ENCODE measurements around the gene KIRREL3.
"Not testable (repeated sequence)": the region's sequence is repeated elsewhere in the genome, so short reads cannot be mapped to it uniquely, and the experiment has no call there.

The KIRREL3 gene

DNA sequence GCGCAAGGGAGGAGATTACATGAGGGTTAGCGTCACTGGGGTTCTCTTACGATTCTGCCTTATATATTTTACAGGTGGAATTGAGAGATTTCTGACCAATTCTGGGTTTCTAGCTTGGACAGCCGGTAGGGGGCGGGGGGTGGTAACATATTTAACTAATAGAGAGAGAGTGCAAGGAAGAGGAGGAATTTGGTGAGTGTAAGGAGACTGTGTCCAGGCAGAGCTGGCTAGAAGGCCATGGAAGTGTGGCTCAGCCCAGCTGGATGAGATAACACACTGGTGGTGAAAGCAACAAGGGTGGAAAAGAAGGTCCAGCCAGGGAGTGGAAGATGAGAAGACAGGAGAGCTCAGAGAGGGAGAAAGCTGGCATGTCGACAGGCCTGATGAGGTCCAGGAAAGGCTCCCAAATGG, 588.6 kb downstream of the KIRREL3 start:
- no peak for DNase-seq

GRCh38 chr11:126410649-126411048, 589.9 kb downstream of the KIRREL3 start:
- DNase-seq = peak; percentile 86

- DNase-seq = no peak
Observed at GRCh38 chr11:126409620-126409985, 591.0 kb downstream of the KIRREL3 start.

DNA sequence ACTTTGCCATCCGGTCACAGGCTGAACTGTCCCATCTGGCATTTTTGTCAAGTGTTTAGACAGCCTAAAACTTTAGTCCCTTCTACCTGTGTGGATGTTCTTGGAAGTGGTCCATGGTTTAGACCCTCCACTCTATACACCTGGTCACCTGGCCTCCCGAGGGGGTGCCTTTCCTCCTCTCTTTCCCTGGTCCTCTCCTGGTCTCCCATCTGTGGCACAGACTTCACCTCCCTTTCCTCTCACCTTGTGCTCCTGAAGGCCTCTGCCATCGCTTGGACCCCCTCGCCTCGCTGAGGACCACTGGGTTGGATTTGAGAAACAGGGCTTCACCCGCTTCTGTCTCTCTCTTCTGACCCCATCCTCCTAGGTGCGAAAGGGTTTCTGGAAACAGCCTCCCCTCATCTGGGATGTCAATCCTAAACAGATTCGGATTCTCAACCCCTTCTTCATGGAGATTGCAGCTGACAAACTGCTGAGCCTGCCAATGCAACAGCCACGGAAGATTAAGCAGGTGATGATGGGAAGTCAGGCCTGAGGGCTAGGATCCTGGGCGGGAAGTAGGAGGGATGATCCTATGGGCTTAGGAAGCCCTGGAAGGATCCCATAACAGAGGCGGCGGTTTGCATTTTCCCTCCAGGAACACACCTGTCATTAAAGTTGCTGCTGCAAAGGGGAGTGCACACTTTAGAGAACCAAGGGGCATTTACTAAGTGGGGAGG, 591.5 kb downstream of the KIRREL3 start:
- no peak for DNase-seq

DNA sequence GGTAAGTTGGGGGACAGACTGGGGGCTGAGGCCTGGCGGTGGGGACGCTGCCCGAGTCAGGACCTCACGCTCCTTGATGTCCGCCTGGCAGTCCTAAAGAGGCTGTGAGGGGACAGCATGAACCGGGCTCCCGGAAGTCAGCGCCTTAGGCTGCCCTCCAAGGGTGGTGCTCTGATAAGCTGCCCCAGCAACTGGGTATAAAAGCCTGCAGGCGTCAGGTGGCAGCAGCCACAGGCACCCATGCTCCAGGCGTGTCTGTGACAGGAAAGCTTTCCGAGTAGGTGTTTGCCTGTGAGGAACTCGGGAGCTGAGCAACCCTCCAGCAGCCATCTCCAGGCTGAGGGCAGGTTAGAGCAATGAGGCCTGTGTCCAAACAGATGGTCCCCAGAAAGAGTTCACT, 592.1 kb downstream of the KIRREL3 start:
- DNase-seq = no peak

GRCh38 chr11:126407682-126408288, 592.8 kb downstream of the KIRREL3 start:
- no peak for DNase-seq

DNA sequence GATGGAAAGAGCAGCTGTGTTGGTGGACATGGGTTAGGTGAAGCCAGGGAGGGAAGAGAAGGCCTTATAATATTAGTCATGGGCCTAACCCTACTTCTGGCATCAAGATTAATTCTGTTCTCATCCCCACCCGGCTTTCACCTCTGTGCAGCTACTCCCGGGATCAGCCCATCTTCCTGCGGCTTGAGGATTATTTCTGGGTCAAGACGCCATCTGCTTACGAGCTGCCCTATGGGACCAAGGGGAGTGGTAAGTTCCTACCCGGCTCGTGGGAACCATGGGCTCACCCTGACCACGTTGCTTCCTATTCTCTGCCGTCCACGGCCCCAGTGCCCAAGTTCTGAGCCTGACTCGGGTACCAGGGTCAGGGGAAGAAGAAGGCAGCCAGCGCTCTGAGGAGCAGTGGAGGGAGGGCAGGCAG, 593.5 kb downstream of the KIRREL3 start:
- DNase-seq = no peak

- no peak for DNase-seq
Observed at GRCh38 chr11:126406368-126406767, 594.2 kb downstream of the KIRREL3 start.

DNA sequence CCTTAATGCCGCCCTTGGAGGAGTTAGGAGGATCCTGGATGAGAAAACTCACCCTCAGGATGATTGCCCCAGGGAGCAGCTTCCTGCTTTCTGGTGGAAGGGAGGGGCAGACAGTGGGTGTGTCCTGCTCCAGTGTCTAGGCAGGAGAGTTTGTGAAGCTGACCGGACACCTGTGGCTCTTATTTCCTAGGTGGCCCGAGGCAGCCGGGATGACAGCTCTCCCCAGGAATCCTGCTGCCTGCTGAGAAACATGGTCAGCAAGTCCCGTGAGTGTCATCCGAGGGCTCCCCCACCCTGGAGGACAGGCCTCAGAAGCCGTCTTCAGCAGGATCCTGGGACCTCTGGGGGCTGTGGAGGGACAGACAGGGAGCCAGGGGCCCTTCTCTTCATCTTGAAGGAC, 594.7 kb downstream of the KIRREL3 start:
- DNase-seq = peak; percentile 89

DNA sequence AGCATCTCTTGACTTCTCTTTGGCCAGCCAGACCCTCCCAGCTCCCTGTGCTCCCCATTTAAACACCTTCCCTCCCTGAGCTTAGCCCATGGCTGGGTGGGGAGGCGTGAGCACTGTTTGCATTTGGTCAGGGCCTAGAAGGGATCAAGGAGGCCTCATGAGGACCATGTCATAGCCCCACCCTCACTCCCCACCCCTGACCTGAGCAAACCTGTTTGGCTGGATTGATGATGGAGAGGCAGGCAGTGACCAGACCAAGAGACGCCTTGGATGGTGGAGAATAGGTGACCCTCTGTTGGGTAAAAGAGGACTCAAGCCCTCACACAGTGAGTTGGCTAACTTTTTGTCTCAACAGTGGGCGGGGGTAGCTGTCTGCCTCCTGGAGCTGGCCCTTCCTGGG, 595.2 kb downstream of the KIRREL3 start:
- no peak for DNase-seq

DNA sequence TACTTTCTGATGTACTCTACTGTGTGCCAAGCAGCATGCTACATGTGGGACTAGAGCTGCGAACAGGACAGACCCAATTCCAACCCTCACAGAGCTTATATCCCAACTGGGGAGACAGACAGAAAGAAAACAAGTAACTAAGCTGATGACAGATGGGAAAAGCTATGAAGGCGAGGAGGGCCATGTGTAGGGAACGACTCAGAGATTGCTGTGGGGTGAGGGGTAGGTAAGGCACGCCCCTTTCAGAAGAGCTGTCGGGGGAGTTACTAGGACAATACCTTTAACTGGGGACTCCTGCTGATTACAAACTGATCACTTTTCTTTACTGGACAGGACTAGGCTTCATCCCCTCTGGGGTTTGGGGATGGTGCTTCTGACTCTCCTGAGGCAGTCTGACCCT, 596.2 kb downstream of the KIRREL3 start:
- no peak for DNase-seq

- no peak for DNase-seq
Observed at GRCh38 chr11:126403658-126404057, 596.9 kb downstream of the KIRREL3 start.

GRCh38 chr11:126403022-126403581, 597.5 kb downstream of the KIRREL3 start:
- peak; percentile 81 for DNase-seq

- DNase-seq = no peak
Observed at GRCh38 chr11:126400479-126400878, 600.1 kb downstream of the KIRREL3 start.

DNA sequence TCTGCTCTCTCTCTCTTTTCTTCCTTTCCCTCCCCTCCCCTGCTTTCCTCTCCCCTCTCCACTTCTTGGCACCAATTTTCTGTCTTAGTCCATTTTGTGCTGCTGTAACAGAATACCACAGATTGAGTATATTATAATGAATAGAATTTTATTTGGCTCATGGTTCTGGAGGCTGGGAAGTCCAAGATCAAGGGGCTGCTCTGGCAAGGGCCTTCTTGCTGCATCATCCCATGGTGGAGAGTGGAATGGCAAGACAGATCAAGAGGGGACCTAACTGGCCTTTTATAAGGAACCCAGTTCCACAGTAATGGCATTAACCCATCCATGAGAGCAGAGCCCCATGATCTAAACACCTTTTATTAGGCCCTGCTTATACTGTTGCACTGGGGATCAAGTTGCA, 600.6 kb downstream of the KIRREL3 start:
- no peak for DNase-seq

DNA sequence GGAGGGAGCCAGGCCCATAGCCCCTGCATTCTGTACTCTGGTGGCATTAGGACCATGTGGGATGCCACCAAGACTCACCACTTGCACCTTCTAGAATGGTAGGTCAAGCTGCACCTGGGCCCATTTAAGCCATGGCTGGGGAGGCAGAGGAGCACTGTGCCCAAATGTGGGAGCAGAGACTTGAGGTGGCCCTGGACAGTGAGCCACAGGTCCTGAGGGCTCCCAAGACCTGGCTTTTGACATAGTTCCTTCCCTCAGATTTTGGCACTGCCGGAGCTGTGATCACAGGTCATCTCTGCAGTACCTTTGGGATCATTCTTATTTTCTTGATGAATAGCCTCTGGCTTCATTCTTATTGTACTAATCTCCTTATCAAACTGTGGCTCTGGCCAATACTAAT, 601.8 kb downstream of the KIRREL3 start:
- no peak for DNase-seq

- DNase-seq = no peak
Observed at GRCh38 chr11:126398296-126398695, 602.3 kb downstream of the KIRREL3 start.

GRCh38 chr11:126396965-126397364, 603.6 kb downstream of the KIRREL3 start:
- no peak for DNase-seq

DNA sequence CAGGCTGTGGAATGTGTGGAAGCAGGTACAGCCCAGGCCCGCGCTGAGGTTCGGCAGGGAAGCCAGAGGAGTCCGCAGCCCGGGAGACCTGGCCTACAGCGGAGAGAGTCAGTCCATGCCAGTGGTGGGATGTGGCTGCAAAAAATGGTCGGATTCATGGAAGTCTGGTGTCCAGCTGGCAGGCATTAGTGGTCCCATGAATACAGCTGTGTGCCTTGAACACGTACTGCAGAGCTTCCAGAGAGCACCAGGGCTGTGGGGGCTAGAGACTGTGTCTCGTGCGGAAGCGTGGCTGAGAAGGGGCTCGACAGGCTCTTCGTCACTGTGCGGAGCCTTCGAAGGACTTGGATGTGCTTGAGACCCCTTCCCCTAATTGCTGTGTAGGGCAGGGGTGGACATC, 604.3 kb downstream of the KIRREL3 start:
- DNase-seq = not testable (repeated sequence)

- DNase-seq = not testable (repeated sequence)
Observed at GRCh38 chr11:126395784-126396183, 604.8 kb downstream of the KIRREL3 start.

DNA sequence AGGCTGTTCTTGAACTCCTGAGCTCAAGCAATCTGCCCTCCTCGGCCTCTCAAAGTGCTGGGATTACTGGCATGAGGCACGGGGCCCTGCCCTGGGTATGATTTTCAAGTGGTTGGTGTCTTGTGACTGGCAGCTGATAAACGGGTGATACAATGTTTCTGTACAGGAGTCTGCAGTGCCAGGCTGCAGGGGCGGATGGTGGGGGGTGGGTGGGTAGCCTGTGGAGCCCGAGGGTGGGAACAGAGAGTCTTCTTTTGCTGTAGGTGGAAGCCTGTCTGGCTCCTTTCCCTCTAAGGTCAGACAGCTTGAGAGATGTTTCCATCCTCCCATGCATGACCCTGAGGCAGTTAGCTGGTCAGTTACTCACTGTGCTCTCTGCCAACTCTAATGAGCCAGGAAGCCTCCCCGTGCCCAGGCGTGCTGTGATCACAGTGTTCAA, 605.9 kb downstream of the KIRREL3 start:
- not testable (repeated sequence) for DNase-seq

DNA sequence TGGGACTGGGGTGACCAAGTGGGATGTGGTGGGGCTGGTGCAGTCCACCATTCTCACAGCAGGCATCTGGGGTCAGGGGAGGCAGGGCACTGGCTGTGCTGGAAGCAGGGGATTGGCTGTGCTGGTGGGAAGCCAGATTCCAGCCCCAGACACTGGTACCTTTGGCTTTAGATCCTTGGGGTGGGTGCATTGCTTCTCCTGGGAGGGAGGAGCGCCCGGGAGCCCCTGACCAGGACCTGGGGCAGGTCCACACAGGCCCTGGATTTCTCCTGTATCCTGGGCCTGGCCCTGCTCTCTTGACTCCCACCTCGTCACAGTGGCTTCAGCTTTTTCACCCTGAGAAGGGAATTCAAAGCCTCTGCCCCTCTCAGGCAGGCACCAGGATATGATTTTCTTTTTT, 606.5 kb downstream of the KIRREL3 start:
- no peak for DNase-seq

DNA sequence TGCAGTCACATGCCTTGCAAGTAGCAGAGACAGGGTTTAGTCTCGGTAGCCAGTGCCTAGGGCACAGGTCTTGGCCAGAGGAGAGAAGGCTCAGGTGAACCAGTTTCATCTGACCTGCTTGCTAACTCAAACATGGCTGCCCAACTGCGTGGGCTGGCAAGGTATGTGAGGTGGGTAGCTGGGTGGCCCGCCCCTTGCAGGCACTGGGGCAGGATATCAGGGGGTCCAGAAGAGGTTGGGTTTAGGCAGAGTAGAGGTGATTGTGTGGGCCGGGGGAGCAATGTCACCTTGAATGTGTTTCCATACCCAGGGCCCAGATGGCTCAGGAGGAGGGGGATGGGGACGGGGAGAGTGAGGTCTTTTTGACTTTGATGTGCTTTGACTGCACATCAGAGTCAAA, 607.4 kb downstream of the KIRREL3 start:
- DNase-seq = no peak

DNA sequence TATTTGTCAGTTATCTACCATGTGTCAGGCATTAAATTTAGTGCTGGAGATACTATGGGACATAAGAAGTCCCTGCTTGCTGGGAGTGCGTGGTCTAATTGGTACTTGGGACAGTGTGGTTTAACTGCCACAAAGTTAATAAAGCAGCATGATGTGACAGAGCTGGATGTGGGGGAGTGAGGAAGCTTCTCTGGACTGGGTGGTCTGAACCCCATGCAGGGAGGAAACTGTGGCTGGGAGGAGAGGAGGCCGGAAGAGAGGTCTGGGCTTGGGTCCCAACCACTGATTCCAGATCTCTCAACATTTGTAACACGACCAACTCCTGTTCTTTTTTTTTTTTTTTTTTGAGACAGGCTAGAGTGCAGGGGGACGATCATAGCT, 607.9 kb downstream of the KIRREL3 start:
- no peak for DNase-seq

All from islet precursor cell (in vitro differentiated cells).